Epidermal melanocyte (primary cell): ENCODE data around the gene THPO.

ENCODE experiments used
- DNase-seq: peaks from one replicate; pipeline ENCODE4 v3.0.0; 2011; ENCODE audit warnings: low spot score; ENCODE audit not compliant: insufficient read length

THPO gene

DNA sequence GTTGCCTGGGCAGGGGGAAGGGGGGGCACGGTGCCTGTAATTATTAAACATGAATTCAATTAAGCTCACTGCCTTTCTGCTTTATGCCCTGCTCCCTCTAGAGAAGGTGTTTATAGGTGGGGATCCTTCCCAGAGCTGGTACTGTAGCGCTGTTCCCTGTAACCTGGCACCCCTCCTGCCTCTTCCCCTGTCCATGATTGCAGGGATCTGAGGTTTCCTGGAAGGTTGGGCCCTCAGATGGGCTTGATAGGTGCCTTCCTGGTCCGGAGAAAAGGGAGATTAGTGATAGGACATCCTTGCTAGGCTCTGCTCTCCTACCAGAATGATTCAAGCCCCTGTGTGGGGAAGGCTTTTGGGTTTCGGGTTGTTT is 42.7 kb downstream of the THPO start:
- DNase-seq, result no peak

DNA sequence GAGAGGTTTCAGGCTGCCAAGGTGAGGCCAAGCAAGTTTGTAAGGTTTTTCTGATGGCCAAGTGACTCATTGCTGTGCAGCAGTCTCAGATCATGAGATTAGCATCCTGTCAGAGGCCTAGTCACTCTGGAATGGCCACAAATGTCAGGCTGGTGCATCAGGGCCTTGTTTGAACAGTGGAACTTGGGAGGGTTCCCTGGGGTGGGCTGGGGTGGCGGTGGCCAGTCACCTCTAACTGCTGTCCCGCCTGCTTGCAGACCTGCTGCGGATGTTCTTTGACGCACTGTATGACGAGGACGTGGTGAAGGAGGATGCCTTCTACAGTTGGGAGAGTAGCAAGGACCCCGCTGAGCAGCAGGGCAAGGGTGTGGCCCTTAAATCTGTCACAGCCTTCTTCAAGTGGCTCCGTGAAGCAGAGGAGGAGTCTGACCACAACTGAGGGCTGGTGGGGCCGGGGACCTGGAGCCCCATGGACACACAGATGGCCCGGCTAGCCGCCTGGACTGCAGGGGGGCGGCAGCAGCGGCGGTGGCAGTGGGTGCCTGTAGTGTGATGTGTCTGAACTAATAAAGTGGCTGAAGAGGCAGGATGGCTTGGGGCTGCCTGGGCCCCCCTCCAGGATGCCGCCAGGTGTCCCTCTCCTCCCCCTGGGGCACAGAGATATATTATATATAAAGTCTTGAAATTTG is 43.4 kb downstream of the THPO start:
- DNase-seq, result no peak

DNA sequence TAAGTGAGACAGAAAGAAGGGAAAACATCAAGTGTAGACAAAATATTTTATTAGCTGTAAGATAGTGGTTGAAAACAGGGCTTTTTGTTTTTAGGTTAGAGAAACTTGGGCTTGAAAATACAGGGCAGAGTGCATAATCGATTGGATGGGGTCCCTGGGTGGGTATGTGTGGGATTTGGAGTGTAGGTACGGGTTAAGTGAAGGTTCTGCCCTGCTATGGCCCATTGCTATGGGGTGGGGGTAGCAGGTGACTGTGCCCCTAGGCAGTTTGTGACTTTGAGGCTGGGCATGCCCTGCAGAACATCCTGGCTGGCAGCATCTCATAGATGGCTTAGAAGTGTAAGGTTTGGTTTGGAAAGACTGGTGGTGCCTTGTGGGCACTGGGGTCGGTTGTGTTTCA is 44.3 kb downstream of the THPO start:
- DNase-seq, result no peak

DNA sequence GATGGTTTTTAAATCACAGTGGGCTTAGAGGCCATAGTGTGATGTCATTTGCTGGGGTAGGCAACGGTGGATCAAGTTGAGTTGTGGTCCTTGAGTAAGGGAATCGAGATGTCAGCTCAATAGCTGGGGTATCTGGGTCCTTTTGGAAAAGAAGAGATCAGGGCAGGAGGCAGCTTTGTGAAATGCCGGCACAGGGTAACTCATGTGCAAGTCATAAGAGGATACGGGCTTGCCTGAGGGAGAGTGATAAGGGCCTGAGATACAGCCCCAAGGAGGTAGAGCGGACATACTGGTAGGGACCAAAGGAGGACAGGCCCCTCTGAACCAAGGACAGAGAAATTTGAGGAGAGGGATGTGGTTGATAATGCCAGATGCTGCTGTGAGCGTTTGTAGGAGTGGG is 44.8 kb downstream of the THPO start:
- no peak for DNase-seq

DNA sequence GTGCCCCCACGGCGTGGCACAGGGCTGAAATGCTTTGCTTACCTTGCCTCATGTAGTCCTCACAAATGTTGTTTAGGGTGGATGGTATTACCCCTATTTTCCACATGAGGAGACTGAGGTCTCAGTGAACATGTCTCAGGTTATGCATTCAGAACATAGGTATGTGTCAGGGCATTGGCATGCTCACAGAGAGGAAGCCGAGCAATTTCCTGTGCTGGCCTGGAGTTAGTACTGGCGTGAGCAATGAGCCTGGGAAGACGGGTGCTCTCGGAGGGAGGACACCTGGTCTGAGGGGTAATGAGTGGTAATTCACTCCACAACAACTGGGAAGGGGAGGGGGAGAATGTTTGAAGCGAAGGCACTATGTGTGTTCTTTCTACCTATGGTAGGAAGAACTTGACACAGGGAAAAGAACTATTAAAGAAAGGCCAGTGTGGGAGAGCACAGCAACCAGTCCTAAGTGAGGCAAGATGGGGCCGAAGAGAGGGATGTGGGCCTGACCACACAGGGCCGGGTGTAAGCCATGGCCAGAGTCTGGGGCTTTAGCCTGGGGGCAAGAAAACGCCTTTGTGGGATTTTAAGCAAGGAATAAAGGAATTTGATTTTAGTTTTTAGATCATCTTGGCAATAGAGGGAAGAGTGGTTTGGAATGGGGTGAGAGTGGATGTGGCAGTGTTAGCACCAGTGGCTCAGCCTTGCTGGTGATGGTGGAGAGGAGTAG is 45.5 kb downstream of the THPO start:
- DNase-seq, result no peak

DNA sequence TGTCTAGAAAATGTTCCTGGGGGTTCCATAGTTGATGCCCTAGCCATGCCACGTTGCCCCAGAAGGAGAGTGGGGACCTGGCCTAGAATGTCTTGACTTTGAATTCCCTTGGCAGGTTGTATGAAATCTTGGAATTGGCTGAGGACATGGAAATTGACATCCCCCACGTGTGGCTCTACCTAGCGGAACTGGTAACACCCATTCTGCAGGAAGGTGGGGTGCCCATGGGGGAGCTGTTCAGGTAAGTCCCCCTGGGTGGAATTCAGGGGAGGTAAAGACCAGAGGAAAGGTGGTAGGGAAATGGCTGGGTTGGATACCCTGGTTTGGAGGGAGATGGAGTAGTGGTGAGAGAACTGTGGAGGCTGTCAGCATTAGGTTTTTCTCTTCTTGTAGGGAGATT is 49.5 kb downstream of the THPO start:
- no peak for DNase-seq

DNA sequence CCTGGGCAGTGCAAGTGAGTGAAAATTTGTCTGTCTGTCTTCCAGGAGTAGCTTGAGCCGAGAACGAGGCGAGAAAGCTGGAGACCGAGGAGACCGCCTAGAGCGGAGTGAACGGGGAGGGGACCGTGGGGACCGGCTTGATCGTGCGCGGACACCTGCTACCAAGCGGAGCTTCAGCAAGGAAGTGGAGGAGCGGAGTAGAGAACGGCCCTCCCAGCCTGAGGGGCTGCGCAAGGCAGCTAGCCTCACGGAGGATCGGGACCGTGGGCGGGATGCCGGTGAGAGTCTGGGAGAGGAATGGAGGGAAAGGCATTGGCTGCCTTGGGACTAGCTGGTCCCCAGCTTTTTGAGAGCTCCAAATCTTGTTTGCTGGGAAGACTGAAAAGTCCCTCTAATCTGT is 50.8 kb downstream of the THPO start:
- no peak for DNase-seq

DNA sequence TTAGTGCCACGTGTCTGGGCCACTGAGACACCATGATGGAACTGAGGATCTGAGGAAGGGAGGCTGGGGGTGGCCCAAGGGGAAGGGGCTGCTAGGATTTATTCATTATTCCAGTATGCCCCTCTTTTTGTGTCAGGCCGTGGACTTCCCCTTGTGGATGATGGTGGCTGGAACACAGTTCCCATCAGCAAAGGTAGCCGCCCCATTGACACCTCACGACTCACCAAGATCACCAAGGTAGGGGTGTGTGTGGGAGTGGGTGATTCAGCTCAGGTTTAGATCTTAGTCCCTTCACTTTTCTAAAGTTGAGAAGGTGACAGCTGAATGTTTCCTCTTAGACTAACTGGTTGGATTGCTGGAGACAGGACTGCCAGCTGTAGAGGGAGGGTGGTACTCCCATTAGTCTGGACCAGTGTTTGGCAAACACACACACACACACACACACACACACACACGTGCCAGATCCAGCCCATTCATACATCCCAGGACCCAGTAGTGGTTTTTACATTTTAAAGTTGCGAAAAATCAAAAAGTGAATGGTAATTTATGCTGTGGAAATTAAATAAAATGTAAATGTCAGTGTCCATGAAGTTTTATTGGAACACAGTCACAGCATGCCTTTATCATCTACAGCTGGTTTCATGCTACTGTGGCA is 52.2 kb downstream of the THPO start:
- no peak for DNase-seq

DNA sequence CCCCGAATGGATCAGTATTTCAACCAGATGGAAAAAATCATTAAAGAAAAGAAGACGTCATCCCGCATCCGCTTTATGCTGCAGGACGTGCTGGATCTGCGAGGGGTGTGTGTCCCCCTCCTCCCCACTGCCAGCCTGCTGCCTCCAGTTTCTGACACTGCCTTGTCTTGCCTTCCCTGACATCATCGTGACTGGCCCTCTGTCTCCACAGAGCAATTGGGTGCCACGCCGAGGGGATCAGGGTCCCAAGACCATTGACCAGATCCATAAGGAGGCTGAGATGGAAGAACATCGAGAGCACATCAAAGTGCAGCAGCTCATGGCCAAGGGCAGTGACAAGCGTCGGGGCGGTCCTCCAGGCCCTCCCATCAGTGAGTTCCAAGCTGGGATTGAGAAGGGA is 52.7 kb downstream of the THPO start:
- no peak for DNase-seq

DNA sequence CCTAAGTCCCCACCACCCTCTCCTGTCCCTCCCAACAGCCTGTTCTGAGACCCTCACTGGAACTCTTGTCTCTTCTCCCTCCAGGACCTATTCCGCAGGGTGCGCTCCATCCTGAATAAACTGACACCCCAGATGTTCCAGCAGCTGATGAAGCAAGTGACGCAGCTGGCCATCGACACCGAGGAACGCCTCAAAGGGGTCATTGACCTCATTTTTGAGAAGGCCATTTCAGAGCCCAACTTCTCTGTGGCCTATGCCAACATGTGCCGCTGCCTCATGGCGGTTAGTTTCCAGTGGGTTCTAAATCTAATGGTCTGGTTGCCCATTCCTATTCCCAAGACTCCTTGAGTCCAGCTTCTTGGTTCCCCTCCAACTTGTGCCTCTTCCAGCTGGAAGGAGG is 54.3 kb downstream of the THPO start:
- no peak for DNase-seq

DNA sequence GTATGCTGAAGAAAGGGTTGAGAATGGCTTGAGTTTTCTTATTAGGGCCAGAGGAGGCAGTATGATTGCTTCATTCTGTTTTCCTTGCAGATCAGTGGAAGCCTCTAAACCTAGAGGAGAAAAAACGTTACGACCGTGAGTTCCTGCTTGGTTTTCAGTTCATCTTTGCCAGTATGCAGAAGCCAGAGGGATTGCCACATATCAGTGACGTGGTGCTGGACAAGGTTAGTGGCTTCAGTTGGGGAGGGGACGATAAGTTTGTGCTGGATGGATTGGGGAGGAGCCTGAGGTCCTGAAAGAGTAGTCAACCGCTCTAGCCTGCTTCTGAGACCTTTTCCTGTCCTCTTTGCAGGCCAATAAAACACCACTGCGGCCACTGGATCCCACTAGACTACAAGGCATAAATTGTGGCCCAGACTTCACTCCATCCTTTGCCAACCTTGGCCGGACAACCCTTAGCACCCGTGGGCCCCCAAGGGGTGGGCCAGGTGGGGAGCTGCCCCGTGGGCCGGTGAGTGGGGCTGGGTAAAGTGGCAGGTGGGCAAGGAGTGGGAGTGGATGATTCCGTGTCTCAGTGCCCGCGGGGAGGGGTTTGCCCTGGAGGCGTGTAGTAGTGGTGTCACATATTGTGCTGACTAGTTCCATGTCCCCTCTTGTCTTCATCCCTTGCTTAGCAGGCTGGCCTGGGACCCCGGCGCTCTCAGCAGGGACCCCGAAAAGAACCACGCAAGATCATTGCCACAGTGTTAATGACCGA is 55.1 kb downstream of the THPO start:
- no peak for DNase-seq
